ENCODE results near the gene GOLGA6B.

The GOLGA6B gene

DNA sequence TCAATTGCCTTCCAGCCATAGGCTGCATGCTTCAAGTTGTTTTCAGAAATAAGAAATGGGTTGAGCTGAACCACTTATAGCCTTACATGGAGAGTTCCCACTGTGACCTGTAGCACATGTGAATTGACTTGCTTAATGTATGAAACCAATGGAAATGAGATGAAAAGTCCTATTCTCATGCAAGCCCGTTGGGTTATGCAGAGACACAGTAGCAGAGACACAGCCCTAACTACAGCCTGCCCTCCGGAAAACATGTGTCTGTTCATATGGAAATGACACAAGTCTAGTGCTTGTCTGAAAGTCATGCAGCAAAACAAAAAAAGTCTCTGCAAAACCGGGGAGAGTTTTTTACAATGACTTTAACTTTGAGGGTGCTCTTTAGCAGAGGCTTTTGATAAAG lies 17.0 kb downstream of the GOLGA6B start:
- TF ChIP-seq, protein P1, sequence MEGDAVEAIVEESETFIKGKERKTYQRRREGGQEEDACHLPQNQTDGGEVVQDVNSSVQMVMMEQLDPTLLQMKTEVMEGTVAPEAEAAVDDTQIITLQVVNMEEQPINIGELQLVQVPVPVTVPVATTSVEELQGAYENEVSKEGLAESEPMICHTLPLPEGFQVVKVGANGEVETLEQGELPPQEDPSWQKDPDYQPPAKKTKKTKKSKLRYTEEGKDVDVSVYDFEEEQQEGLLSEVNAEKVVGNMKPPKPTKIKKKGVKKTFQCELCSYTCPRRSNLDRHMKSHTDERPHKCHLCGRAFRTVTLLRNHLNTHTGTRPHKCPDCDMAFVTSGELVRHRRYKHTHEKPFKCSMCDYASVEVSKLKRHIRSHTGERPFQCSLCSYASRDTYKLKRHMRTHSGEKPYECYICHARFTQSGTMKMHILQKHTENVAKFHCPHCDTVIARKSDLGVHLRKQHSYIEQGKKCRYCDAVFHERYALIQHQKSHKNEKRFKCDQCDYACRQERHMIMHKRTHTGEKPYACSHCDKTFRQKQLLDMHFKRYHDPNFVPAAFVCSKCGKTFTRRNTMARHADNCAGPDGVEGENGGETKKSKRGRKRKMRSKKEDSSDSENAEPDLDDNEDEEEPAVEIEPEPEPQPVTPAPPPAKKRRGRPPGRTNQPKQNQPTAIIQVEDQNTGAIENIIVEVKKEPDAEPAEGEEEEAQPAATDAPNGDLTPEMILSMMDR (conservative IDR thresholded peaks at IDR 0.05; ENCODE audit: low read depth, low read length): no peak
- no peak for DNase-seq (ENCODE audit: low read depth)

DNA sequence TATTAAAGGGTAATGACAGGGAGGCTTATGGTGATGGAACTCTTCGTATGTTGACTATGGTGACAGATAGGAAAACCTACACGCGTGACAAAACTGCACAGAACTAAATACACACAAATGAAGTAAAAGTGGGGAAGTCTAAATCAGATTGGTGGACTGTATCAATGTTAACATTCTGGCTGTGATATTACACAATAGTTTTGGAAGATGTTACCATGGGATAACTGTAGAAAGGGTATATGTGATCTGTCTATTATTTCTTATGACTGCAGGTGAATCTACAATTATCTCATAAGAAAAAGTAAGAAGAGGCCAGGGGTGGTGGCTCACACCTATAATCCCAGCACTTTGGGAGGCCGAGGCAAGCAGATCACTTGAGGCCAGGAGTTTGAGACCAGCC lies 22.3 kb downstream of the GOLGA6B start:
- DNase-seq (ENCODE audit: low read depth): no peak
- no peak overlapping the region for H3K4me3 ChIP-seq (ENCODE audit: low read length)
- TF ChIP-seq, protein P1 (conservative IDR thresholded peaks at IDR 0.05; ENCODE audit: low read depth, low read length): no peak

More for the DNA sequence above, 17.0 kb downstream of the GOLGA6B start:
- no peak overlapping the region for H3K4me3 ChIP-seq (ENCODE audit: low read length)

DNA sequence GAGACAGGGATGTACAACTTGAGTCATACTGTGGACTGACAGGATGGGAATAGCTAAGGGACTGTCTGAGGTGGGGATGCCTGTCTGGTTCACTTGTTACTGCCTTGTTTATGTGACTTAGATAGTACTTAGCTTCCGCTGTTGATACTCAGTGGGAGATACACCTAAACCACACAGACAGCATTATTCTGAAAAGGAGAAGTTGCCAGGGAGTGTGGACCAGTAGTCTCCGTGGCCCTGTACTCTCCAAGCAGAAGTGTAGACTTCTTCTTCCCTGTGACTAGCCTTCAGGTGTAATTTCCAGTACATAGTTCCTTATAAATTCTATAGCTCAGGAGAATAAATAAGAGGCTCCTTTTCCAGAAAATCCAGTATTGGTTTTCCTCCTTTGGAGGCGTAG lies 26.4 kb downstream of the GOLGA6B start:
- no peak for DNase-seq (ENCODE audit: low read depth)
- TF ChIP-seq, protein P1 (conservative IDR thresholded peaks at IDR 0.05; ENCODE audit: low read depth, low read length): no peak

DNA sequence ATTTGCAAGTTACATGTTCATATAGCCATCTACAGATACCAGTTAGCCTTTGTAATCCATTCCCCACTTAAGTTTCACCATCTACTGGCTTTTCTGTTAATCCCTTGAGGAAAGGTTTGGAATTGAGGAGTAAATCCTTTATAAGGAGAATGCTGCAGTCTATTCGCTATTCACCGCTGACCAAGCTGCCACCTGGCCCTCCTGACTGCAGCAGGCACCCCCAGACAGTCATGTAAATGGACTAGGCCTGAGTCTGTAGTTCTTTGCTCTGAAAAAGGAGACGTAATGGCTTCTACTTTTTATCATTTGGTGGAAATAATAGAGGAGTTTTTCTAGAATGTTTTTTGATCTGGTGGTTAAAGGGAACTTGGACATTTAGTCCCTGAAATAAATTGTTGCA lies 28.3 kb downstream of the GOLGA6B start:
- H3K4me3 ChIP-seq (ENCODE audit: low read length): no peak overlapping the region
- no peak for DNase-seq (ENCODE audit: low read depth)
- TF ChIP-seq, protein P1 (conservative IDR thresholded peaks at IDR 0.05; ENCODE audit: low read depth, low read length): no peak

More for the DNA sequence above, 26.4 kb downstream of the GOLGA6B start:
- no peak overlapping the region for H3K4me3 ChIP-seq (ENCODE audit: low read length)

DNA sequence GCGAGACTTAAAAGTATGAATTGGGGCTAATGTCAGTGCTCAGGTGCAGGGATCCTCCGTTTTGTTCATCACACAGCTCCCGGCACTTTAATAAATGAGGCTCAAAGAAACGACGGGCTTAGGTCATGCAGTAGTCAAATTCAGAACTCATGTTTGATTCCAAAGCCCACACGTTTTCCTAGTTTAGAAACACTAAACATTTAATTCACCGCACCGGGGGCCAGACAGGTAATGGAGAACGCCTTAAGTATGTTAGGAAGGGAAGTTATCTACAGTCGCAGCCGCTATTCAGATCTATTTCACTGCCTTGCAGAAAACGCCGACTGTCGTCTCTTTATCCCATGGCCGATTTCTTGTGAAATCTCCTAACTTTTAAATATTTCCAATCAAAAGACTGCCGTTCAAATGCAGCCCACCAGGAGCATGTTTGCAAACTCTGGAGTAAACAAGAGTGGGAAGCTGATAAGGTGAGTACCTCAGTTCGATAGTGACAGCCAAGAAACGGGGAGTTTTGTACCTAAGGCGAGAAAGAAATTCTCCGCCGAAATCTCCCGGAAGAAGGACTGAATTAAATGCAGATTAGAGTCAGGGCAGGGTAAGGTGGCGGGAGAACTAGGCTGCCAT lies 30.9 kb downstream of the GOLGA6B start:
- DNase-seq (ENCODE audit: low read depth): no peak
- peak overlapping the region; percentile 81 for H3K4me3 ChIP-seq (ENCODE audit: low read length)
- TF ChIP-seq, protein P1 (conservative IDR thresholded peaks at IDR 0.05; ENCODE audit: low read depth, low read length): no peak

DNA sequence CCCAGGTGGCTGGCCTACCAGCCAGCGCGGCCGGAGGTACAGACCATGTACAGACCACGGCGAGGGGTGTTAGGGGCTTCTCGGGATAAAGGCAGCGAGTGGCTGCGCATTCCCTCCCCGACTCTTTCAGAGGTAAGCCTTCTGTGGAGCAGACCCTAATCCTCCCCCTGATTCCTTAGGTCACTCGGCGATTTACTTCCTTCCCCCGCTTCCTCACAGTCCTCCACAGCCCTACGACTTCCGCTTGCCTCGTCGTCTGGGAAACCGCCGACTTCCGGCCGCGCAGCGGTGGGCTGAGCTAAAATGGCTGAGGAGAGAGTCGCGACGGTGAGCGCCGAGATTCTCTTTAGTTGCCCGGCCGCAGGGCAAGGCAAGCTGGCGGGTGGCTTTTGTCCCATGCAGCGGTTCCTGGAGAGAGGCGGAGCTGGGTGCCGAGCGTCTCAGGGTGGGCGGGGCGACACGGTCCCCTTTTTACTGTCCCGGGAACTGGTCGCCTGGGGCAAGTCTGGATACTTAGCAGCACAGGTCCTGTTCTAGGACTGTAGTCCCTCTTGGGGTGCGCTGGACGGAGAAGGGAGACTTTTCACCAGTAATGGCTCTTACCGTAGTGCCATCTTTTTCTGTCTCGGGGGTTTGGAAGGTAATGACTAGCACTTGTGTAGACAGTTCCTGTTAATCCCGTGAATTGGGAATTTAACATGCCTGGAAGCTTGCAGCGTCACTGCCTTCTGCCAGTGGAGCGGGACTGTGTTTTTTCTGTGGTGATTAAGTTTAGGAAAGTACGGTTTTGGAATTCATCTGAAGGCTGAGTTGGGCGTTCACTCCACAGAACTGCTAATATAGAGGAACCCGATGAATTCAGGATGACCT lies 31.7 kb downstream of the GOLGA6B start, which contains the start of the genes BBS4 and HIGD2B:
Gene BBS4 (plus strand): TSS at position 283 of the 870 bp plus-strand sequence. CDS start 21 bp downstream, at position 304.
Gene HIGD2B (minus strand): TSS at position 258 of the 870 bp plus-strand sequence. CDS start 9,808 bp downstream, outside the sequence.
- DNase-seq (ENCODE audit: low read depth): peak; percentile 69
- peak within 1 kb of the TSS; percentile 81 for H3K4me3 ChIP-seq (ENCODE audit: low read length)
- TF ChIP-seq, protein P1 (conservative IDR thresholded peaks at IDR 0.05; ENCODE audit: low read depth, low read length): no peak

Data from retinal pigment epithelial cell (primary cell).